GM21529 (cell line): ENCODE results near the gene INSC.

Experiments
- ATAC-seq: cut with Tn5 transposase; IDR thresholded peaks from one replicate; pipeline ENCODE4 v1.9.1; 2021; ENCODE audit not compliant: unreplicated experiment

Gene INSC

GRCh38 chr11:15213471-15214231 lies 98.9 kb downstream of the INSC start:
- ATAC-seq, result no peak

GRCh38 chr11:15215005-15215404 lies 100.3 kb downstream of the INSC start:
- ATAC-seq, result no peak

GRCh38 chr11:15216678-15217077 lies 102.0 kb downstream of the INSC start:
- ATAC-seq, result peak; percentile 72

- ATAC-seq, result no peak
Measured at GRCh38 chr11:15217416-15217815, 102.7 kb downstream of the INSC start.

GRCh38 chr11:15222777-15223176 lies 108.1 kb downstream of the INSC start:
- ATAC-seq, result no peak

- no peak for ATAC-seq
Measured at GRCh38 chr11:15223318-15223717, 108.6 kb downstream of the INSC start.

GRCh38 chr11:15224466-15224865 lies 109.7 kb downstream of the INSC start:
- ATAC-seq, result no peak

GRCh38 chr11:15227011-15227410 lies 112.3 kb downstream of the INSC start:
- no peak for ATAC-seq

GRCh38 chr11:15228331-15228849 lies 113.7 kb downstream of the INSC start:
- no peak for ATAC-seq

- no peak for ATAC-seq
Measured at GRCh38 chr11:15229069-15229468, 114.3 kb downstream of the INSC start.

GRCh38 chr11:15232496-15232895 lies 117.8 kb downstream of the INSC start:
- no peak for ATAC-seq

GRCh38 chr11:15233371-15234165 lies 118.8 kb downstream of the INSC start:
- no peak for ATAC-seq

GRCh38 chr11:15234796-15235195 lies 120.1 kb downstream of the INSC start:
- no peak for ATAC-seq

GRCh38 chr11:15236559-15236958 lies 121.8 kb downstream of the INSC start:
- ATAC-seq, result no peak

- no peak for ATAC-seq
Measured at GRCh38 chr11:15238856-15239255, 124.1 kb downstream of the INSC start.

GRCh38 chr11:15248749-15249148 lies 134.0 kb downstream of the INSC start:
- ATAC-seq, result no peak

GRCh38 chr11:15258433-15259165 lies 143.9 kb downstream of the INSC start:
- ATAC-seq, result peak; percentile 69

- ATAC-seq, result no peak
Measured at GRCh38 chr11:15266999-15267398, 152.3 kb downstream of the INSC start.

- ATAC-seq, result no peak
Measured at GRCh38 chr11:15268598-15268997, 153.9 kb downstream of the INSC start.

GRCh38 chr11:15275141-15275540 lies 160.4 kb downstream of the INSC start:
- no peak for ATAC-seq

GRCh38 chr11:15276621-15277020 lies 161.9 kb downstream of the INSC start:
- ATAC-seq, result no peak
